OCI-LY1 (cell line): Measurements from ENCODE around the gene ADGRF1.
"Not testable (repeated sequence)": the region's sequence is repeated elsewhere in the genome, so short reads cannot be mapped to it uniquely, and the experiment has no call there.

Source experiments
- H2AFZ ChIP-seq: fragments of 200-600 bp; sonication (generic), shearing (Covaris generic); 2 replicates; pipeline ENCODE4 v1.6.0; 2014; ENCODE audit warnings: antibody characterized with exemption, mild to moderate bottlenecking, low read length
- H3F3A ChIP-seq: fragments of 200-600 bp; sonication (generic), shearing (Covaris generic); 2 replicates; pipeline ENCODE4 v1.6.0; 2014; ENCODE audit warnings: mild to moderate bottlenecking, antibody characterized with exemption, low read length, moderate library complexity; ENCODE audit not compliant: insufficient read depth
- H3K27ac ChIP-seq: fragments of 200-600 bp; sonication (generic); 2 replicates; pipeline ENCODE4 v1.5.1; 2014; ENCODE audit warnings: low read length, mixed run types, mild to moderate bottlenecking, low read depth; ENCODE audit not compliant: poor library complexity, severe bottlenecking
- H3K27me3 ChIP-seq: fragments of 200-600 bp; sonication (generic); 2 replicates; pipeline ENCODE4 v1.6.0; 2014; ENCODE audit warnings: antibody characterized with exemption, mild to moderate bottlenecking, low read length, moderate library complexity; ENCODE audit not compliant: insufficient read depth
- H3K36me3 ChIP-seq: fragments of 200-600 bp; sonication (generic); 2 replicates; pipeline ENCODE4 v1.6.1; 2014; ENCODE audit warnings: mild to moderate bottlenecking, antibody characterized with exemption, low read length, moderate library complexity, mixed read lengths; ENCODE audit not compliant: insufficient read depth
- H3K4me1 ChIP-seq: fragments of 200-600 bp; sonication (generic); 2 replicates; pipeline ENCODE4 v1.5.1; 2014; ENCODE audit warnings: mild to moderate bottlenecking, low read length, moderate library complexity; ENCODE audit not compliant: insufficient read depth, severe bottlenecking
- H3K4me2 ChIP-seq: fragments of 200-600 bp; sonication (generic), shearing (Covaris generic); 2 replicates; pipeline ENCODE4 v1.6.1; 2014; ENCODE audit warnings: low read length
- H3K4me3 ChIP-seq: fragments of 200-600 bp; sonication (generic); 2 replicates; pipeline ENCODE4 v1.5.1; 2014; ENCODE audit warnings: low read length, low read depth, mild to moderate bottlenecking, mixed read lengths; ENCODE audit not compliant: poor library complexity, severe bottlenecking
- H3K79me2 ChIP-seq: fragments of 200-600 bp; shearing (Covaris generic); 2 replicates; pipeline ENCODE4 v1.6.1; 2016; ENCODE audit warnings: mixed run types, low read length, mixed read lengths; ENCODE audit not compliant: insufficient read depth
- H3K9ac ChIP-seq: fragments of 200-600 bp; sonication (generic), shearing (Covaris generic); 2 replicates; pipeline ENCODE4 v1.6.1; 2014; ENCODE audit warnings: mild to moderate bottlenecking, low read length, mixed read lengths
- H3K9me2 ChIP-seq: fragments of 200-600 bp; sonication (generic), shearing (Covaris generic); 2 replicates; pipeline ENCODE4 v1.6.1; 2014; ENCODE audit warnings: low read depth, mild to moderate bottlenecking, low read length, mixed read lengths
- H3K9me3 ChIP-seq: fragments of 200-600 bp; shearing (Covaris generic); 2 replicates; pipeline ENCODE4 v1.6.1; 2014; ENCODE audit warnings: low read length, mixed read lengths
- H4K20me1 ChIP-seq: fragments of 200-600 bp; sonication (generic), shearing (Covaris generic); 2 replicates; pipeline ENCODE4 v1.6.0; 2016; ENCODE audit warnings: mild to moderate bottlenecking, low read length; ENCODE audit not compliant: insufficient read depth
- EZH2 ChIP-seq: fragments of 200-600 bp; sonication (generic), shearing (Covaris generic); IDR thresholded peaks from 2 replicates; pipeline ENCODE4 v1.8.0; 2017; ENCODE audit warnings: borderline replicate concordance, mixed run types, mild to moderate bottlenecking, antibody characterized with exemption, low read length, moderate library complexity, mixed read lengths
- TF ChIP-seq, protein P1 (sequence below): fragments of 200-600 bp; sonication (generic), shearing (Covaris generic); IDR thresholded peaks from 2 replicates; pipeline ENCODE4 v1.5.1; 2017; ENCODE audit warnings: mild to moderate bottlenecking, antibody characterized with exemption, low read length, moderate library complexity, mixed read lengths

Gene ADGRF1

GRCh38 chr6:46990818-46991510, 51.2 kb downstream of the ADGRF1 start:
- H3K4me2 ChIP-seq, H3K36me3 ChIP-seq, H3K4me3 ChIP-seq, H3K4me1 ChIP-seq, H3K9me3 ChIP-seq, H3K27me3 ChIP-seq, H2AFZ ChIP-seq, H3K27ac ChIP-seq, H3K79me2 ChIP-seq, H3K9ac ChIP-seq, H3F3A ChIP-seq, H3K9me2 ChIP-seq, H4K20me1 ChIP-seq: not testable (repeated sequence)
- TF ChIP-seq, protein P1, sequence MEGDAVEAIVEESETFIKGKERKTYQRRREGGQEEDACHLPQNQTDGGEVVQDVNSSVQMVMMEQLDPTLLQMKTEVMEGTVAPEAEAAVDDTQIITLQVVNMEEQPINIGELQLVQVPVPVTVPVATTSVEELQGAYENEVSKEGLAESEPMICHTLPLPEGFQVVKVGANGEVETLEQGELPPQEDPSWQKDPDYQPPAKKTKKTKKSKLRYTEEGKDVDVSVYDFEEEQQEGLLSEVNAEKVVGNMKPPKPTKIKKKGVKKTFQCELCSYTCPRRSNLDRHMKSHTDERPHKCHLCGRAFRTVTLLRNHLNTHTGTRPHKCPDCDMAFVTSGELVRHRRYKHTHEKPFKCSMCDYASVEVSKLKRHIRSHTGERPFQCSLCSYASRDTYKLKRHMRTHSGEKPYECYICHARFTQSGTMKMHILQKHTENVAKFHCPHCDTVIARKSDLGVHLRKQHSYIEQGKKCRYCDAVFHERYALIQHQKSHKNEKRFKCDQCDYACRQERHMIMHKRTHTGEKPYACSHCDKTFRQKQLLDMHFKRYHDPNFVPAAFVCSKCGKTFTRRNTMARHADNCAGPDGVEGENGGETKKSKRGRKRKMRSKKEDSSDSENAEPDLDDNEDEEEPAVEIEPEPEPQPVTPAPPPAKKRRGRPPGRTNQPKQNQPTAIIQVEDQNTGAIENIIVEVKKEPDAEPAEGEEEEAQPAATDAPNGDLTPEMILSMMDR, result peak; percentile 60

DNA sequence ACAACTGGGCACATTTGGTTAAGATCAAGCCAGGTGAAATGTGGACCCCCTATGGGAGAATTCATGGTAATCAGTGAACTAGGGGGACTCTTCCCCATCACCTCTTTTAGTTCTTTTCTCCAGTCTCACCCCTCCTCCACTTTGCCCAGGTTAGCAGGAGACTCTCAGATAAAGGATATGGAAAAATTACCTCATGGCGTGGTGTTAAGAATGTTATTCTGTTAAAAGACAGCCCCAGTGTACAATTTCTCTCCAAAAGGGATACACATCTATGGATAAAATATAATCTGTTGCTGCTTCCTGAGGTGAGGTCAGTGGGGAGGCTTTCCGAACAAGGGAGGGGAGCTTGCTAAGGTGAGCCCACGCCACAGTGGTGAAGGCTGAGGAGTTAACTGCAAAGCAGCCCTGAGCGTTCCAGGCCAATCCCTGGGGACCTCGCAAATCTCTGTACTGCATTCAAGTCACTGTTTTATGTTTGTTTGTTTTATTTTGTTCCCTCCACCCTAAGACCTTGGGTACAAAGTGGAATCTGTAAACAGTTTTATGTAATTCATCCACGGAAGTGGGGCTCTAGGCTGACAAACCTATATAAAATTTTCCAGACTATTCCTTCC, 52.0 kb downstream of the ADGRF1 start:
- Histone ChIP-seq H3K9me2 (no peaks in the 10 kb centered on the region), H3K9ac (no peak overlapping the region), H4K20me1 (no peaks in the 10 kb centered on the region), H3F3A (no peaks in the 10 kb centered on the region), H3K36me3 (no peaks in the 10 kb centered on the region), H3K27ac (no peak overlapping the region), H3K4me3 (no peak overlapping the region), H3K79me2 (no peaks in the 10 kb centered on the region), H3K4me1 (no peaks in the 10 kb centered on the region), H2AFZ (no peak overlapping the region), H3K4me2 (no peak overlapping the region), H3K27me3 (no peaks in the 10 kb centered on the region), H3K9me3 (no peaks in the 10 kb centered on the region)
- TF ChIP-seq EZH2, result no peak
- TF ChIP-seq, protein P1, result no peak

DNA sequence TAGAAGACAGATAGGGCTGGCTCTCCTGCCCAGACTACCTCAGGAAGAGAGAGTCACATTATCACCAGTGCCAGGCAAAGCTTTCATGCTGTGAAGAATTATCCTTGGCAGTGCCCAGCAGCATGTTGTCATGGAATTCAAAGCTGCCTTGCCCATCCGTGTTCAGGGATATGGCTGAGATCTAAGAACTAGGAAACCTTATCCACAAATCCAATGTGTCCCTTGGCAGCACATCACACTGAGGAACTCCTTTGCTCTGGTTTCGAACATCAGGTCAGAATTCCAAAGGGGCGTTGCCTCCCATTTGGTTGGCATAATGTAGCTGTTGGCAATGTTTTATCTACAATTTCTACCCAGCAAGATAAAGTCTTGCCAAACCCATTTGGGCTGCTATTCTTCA, 52.7 kb downstream of the ADGRF1 start:
- TF ChIP-seq, protein P1, result no peak
- no peak for TF ChIP-seq EZH2
- H3K79me2 ChIP-seq, result no peaks in the 10 kb centered on the region

More for the DNA sequence above, 52.7 kb downstream of the ADGRF1 start:
- H3K27me3 ChIP-seq, result no peaks in the 10 kb centered on the region
- H3K9me3 ChIP-seq, result no peaks in the 10 kb centered on the region
- H3K36me3 ChIP-seq, result no peaks in the 10 kb centered on the region
- H3K9me2 ChIP-seq, result no peaks in the 10 kb centered on the region
- no peaks in the 10 kb centered on the region for H3F3A ChIP-seq
- no peak overlapping the region for H3K4me2 ChIP-seq
- no peak overlapping the region for H3K9ac ChIP-seq
- H3K4me1 ChIP-seq, result no peaks in the 10 kb centered on the region
- H3K4me3 ChIP-seq, result no peak overlapping the region
- H4K20me1 ChIP-seq, result no peaks in the 10 kb centered on the region
- H2AFZ ChIP-seq, result no peak overlapping the region
- H3K27ac ChIP-seq, result no peak overlapping the region
